GM23338 (cell line): ENCODE measurements around the gene TECPR2. TPM values are rescaled to one million over a fixed set of nuclear protein-coding genes. Genes with fewer than 3 reads are reported as not detected.

ENCODE experiments used
- ATAC-seq: fragments of 200-7000 bp; cut with Tn5 transposase; 3 replicates; pipeline ENCODE4 v1.9.1; 2020
- DNase-seq: peaks from one replicate; pipeline ENCODE4 v3.0.0-alpha.2; 2015; ENCODE audit warnings: low spot score
- H2AFZ ChIP-seq: fragments of 200-600 bp; sonication (generic); 2 replicates; pipeline ENCODE4 v1.8.0; 2016; ENCODE audit warnings: antibody characterized with exemption, mild to moderate bottlenecking, moderate library complexity
- H3F3A ChIP-seq: fragments of 200-600 bp; sonication (generic); replicated peaks from 2 replicates; pipeline ENCODE4 v1.8.0; 2017; ENCODE audit warnings: antibody characterized with exemption, mixed run types, low read depth
- H3K27ac ChIP-seq: fragments of 200-600 bp; sonication (generic); 2 replicates; pipeline ENCODE4 v1.6.1; 2016; ENCODE audit warnings: low read depth
- H3K27me3 ChIP-seq: fragments of 200-600 bp; sonication (generic); 2 replicates; pipeline ENCODE4 v1.8.0; 2016; ENCODE audit warnings: mild to moderate bottlenecking, mixed run types, moderate library complexity; ENCODE audit not compliant: insufficient read depth
- H3K36me3 ChIP-seq: fragments of 200-600 bp; sonication (generic); 2 replicates; pipeline ENCODE4 v1.8.0; 2016; ENCODE audit warnings: mild to moderate bottlenecking; ENCODE audit not compliant: insufficient read depth
- H3K4me1 ChIP-seq: fragments of 200-600 bp; sonication (generic); 2 replicates; pipeline ENCODE4 v1.8.0; 2016; ENCODE audit warnings: mild to moderate bottlenecking, moderate library complexity; ENCODE audit not compliant: insufficient read depth
- H3K4me2 ChIP-seq: fragments of 200-600 bp; sonication (generic); 2 replicates; pipeline ENCODE4 v1.7.1; 2017; ENCODE audit warnings: mixed run types
- H3K4me3 ChIP-seq: fragments of 200-600 bp; sonication (generic); 2 replicates; pipeline ENCODE4 v1.6.1; 2016; ENCODE audit warnings: mixed run types
- H3K79me2 ChIP-seq: fragments of 200-600 bp; sonication (generic); replicated peaks from 2 replicates; pipeline ENCODE4 v1.8.0; 2017; ENCODE audit warnings: mild to moderate bottlenecking; ENCODE audit not compliant: insufficient read depth
- H3K9me2 ChIP-seq: fragments of 200-600 bp; sonication (generic); 2 replicates; pipeline ENCODE4 v1.8.0; 2017; ENCODE audit not compliant: insufficient read depth
- H4K20me1 ChIP-seq: fragments of 200-600 bp; sonication (generic); replicated peaks from 2 replicates; pipeline ENCODE4 v1.8.0; 2017; ENCODE audit warnings: mild to moderate bottlenecking; ENCODE audit not compliant: insufficient read depth
- H3K27ac Mint-ChIP-seq: 2 replicates; pipeline ENCODE4 v1.8.0; 2020; ENCODE audit warnings: inconsistent platforms, mild to moderate bottlenecking, moderate library complexity, mixed read lengths
- H3K27me3 Mint-ChIP-seq: 3 replicates; pipeline ENCODE4 v1.8.0; 2022; ENCODE audit warnings: low read depth, mild to moderate bottlenecking, moderate library complexity, mixed read lengths, inconsistent platforms; ENCODE audit not compliant: insufficient read depth, poor library complexity
- H3K36me3 Mint-ChIP-seq: 3 replicates; pipeline ENCODE4 v1.8.0; 2021; ENCODE audit warnings: low read depth, mild to moderate bottlenecking, inconsistent platforms, moderate library complexity, mixed read lengths
- H3K4me1 Mint-ChIP-seq: 3 replicates; pipeline ENCODE4 v1.8.0; 2020; ENCODE audit warnings: mild to moderate bottlenecking, inconsistent platforms, mixed read lengths
- H3K4me3 Mint-ChIP-seq: 3 replicates; pipeline ENCODE4 v1.8.0; 2021; ENCODE audit warnings: moderate library complexity, mild to moderate bottlenecking, inconsistent platforms, mixed read lengths
- H3K9me3 Mint-ChIP-seq: 3 replicates; pipeline ENCODE4 v1.8.0; 2020; ENCODE audit warnings: moderate library complexity, mild to moderate bottlenecking, inconsistent platforms, mixed read lengths
- CREB1 ChIP-seq: fragments of 250-450 bp; sonication (Bioruptor Pico); IDR thresholded peaks from 2 replicates; pipeline ENCODE4 v1.5.0; 2020; ENCODE audit warnings: low read depth, mild to moderate bottlenecking, moderate library complexity
- CTCF ChIP-seq, 2 experiments: fragments of 200-600 bp in 1 of 2; sonication (generic) in 1 of 2; conservative IDR thresholded peaks; 2 replicates each; pipeline versions ENCODE4 v1.5.1 to v1.6.1; 2016 to 2017; ENCODE audit warnings: antibody characterized with exemption in 2 of 2, low read depth in 2 of 2, mild to moderate bottlenecking in 2 of 2, moderate library complexity in 1 of 2
- EZH2phosphoT487 ChIP-seq: fragments of 200-600 bp; sonication (generic); IDR thresholded peaks from one replicate; pipeline ENCODE4 v1.8.1; 2018; ENCODE audit warnings: antibody characterized with exemption; ENCODE audit not compliant: unreplicated experiment
- JUNB ChIP-seq: IDR thresholded peaks from one replicate; pipeline ENCODE4 v1.6.1; 2016; ENCODE audit warnings: antibody characterized with exemption; ENCODE audit not compliant: unreplicated experiment
- POLR2AphosphoS5 ChIP-seq: IDR thresholded peaks from 2 replicates; pipeline ENCODE4 v1.6.1; 2016; ENCODE audit warnings: antibody characterized with exemption, low read depth
- REST ChIP-seq: IDR thresholded peaks from one replicate; pipeline ENCODE4 v1.6.1; 2018; ENCODE audit warnings: antibody characterized with exemption; ENCODE audit not compliant: unreplicated experiment
- STAT1 ChIP-seq: IDR thresholded peaks from one replicate; pipeline ENCODE4 v1.6.1; 2016; ENCODE audit warnings: antibody characterized with exemption; ENCODE audit not compliant: unreplicated experiment
- ZNF114 ChIP-seq: fragments of 250-450 bp; sonication (Bioruptor Pico); IDR thresholded peaks from 2 replicates; pipeline ENCODE4 v1.5.0; 2020; ENCODE audit warnings: mild to moderate bottlenecking, moderate library complexity
- ZNF331 ChIP-seq: fragments of 250-450 bp; sonication (Bioruptor Pico); IDR thresholded peaks from 2 replicates; pipeline ENCODE4 v1.5.0; 2020; ENCODE audit warnings: low read depth, mild to moderate bottlenecking, moderate library complexity
- ZNF462 ChIP-seq: fragments of 250-450 bp; sonication (Bioruptor Pico); IDR thresholded peaks from 2 replicates; pipeline ENCODE4 v1.5.0; 2020; ENCODE audit warnings: mild to moderate bottlenecking, moderate library complexity
- polyA plus RNA-seq: library from polyadenylated mRNA; unstranded; fragments of >200 nt; fragmentation: Nextera tagmentation; extraction: Ambion mirVana; gene quantifications from 2 replicates; pipeline ENCODE4 v1.2.1, GENCODE V29; 2016
- total RNA-seq: library from RNA; depleted of rRNA; stranded (reverse); fragments of >200 nt; shearing (Covaris generic); gene quantifications from 2 replicates; pipeline ENCODE4 v1.2.3, GENCODE V29; 2014
- TF ChIP-seq, protein P1 (sequence below): IDR thresholded peaks from 2 replicates; pipeline ENCODE4 v1.6.1; 2016; ENCODE audit warnings: antibody characterized with exemption

Gene TECPR2
- total and polyA plus RNA-seq, 2 experiments from 2014 or later, result 4.8 to 20.5 TPM

- TF ChIP-seq CREB1 (no peak), CTCF (conservative IDR thresholded peaks at IDR 0.05; ENCODE audit: low read depth in 2 of 2) (no peak), STAT1 (no peak), POLR2AphosphoS5 (no peak), ZNF114 (no peak), ZNF331 (CRISPR knock-in tag) (no peak), JUNB (no peak), EZH2phosphoT487 (no peak), ZNF462 (CRISPR knock-in tag) (no peak), REST (no peak)
- TF ChIP-seq, protein P1, sequence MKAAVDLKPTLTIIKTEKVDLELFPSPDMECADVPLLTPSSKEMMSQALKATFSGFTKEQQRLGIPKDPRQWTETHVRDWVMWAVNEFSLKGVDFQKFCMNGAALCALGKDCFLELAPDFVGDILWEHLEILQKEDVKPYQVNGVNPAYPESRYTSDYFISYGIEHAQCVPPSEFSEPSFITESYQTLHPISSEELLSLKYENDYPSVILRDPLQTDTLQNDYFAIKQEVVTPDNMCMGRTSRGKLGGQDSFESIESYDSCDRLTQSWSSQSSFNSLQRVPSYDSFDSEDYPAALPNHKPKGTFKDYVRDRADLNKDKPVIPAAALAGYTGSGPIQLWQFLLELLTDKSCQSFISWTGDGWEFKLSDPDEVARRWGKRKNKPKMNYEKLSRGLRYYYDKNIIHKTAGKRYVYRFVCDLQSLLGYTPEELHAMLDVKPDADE, result no peak
- Histone ChIP-seq H3K4me1 (no peaks in the 10 kb centered on the region), H3K27ac (no peak overlapping the region), H3K4me3 (no peak overlapping the region), H3K79me2 (no peaks in the 10 kb centered on the region), H3K4me2 (no peak overlapping the region), H4K20me1 (peaks cover 4% of the 10 kb centered on the region; the same call in 1 of the 2 replicates), H3K9me2 (no peaks in the 10 kb centered on the region), H3K36me3 (0 out of 2 replicates have a peak, but pooled peaks cover 2% of the 10 kb centered on the region), H3F3A (peaks cover 10% of the 10 kb centered on the region), H3K27me3 (no peaks in the 10 kb centered on the region), H2AFZ (no peak overlapping the region)
- Mint-ChIP-seq H3K4me3 (no peak overlapping the region), H3K9me3 (no peaks in the 10 kb centered on the region; the same call in 2 of the 3 replicates), H3K27me3 (peaks cover 9% of the 10 kb centered on the region), H3K27ac (no peak overlapping the region), H3K36me3 (peaks cover 8% of the 10 kb centered on the region; the same call in 1 of the 3 replicates), H3K4me1 (no peaks in the 10 kb centered on the region; the same call in 2 of the 3 replicates)
- ATAC-seq (no peak), DNase-seq (no peak)
Observed at GRCh38 chr14:102500713-102501112, 138.0 kb downstream of the TECPR2 start.
